Skeletal muscle satellite cell (primary cell): ENCODE results near the gene GRM5.
A peak's percentile ranks its signal among the peaks of the same experiment; 100 is the strongest.
"Not testable (repeated sequence)": the region's sequence is repeated elsewhere in the genome, so short reads cannot be mapped to it uniquely, and the experiment has no call there.

Experiments used
- H3K27me3 ChIP-seq: 2 replicates; pipeline ENCODE4 v1.7.0; 2013; ENCODE audit warnings: low read length; ENCODE audit not compliant: control insufficient read depth, insufficient read depth
- H3K36me3 ChIP-seq: 2 replicates; pipeline ENCODE4 v1.7.0; 2013; ENCODE audit warnings: mild to moderate bottlenecking, control low read depth, low read length; ENCODE audit not compliant: insufficient read depth
- H3K4me1 ChIP-seq: 2 replicates; pipeline ENCODE4 v1.7.0; 2013; ENCODE audit warnings: low read length; ENCODE audit not compliant: control insufficient read depth, insufficient read depth
- H3K4me2 ChIP-seq: 2 replicates; pipeline ENCODE4 v1.7.0; 2013; ENCODE audit warnings: mild to moderate bottlenecking, low read length
- H3K4me3 ChIP-seq: 2 replicates; pipeline ENCODE4 v1.7.0; 2013; ENCODE audit warnings: low read length
- H3K9ac ChIP-seq: 2 replicates; pipeline ENCODE4 v1.7.0; 2013; ENCODE audit warnings: mild to moderate bottlenecking, low read depth, low read length, moderate library complexity
- H3K9me3 ChIP-seq: replicated peaks from 2 replicates; pipeline ENCODE4 v1.7.0; 2013; ENCODE audit warnings: mild to moderate bottlenecking, control low read depth, low read length

The GRM5 gene

DNA sequence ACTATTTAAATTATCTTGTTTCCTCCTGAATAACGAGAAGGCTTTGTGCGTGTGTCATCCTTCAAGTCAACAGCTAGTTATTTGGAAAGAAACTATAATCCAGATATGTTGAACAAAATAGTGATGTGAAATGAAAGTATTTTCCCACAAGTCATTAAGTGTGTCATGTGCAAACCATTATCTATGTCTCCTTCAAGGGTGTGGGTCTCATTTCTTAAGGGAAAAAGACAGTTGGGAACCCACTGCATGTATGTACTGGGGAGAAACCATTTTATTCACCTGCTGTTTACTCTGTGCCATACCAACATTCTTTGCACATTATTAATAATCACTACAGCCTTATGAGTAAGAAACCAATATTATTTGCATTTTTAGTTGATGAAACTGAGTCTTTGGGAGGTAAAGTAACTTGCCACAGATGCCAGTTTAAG, 582.9 kb downstream of the GRM5 start:
- no peak overlapping the region for H3K4me2 ChIP-seq
- no peaks in the 10 kb centered on the region for H3K36me3 ChIP-seq
- H3K27me3 ChIP-seq, result no peaks in the 10 kb centered on the region
- no peaks in the 10 kb centered on the region for H3K9me3 ChIP-seq
- peaks cover 54% of the 10 kb centered on the region for H3K4me1 ChIP-seq
- no peak overlapping the region for H3K4me3 ChIP-seq
- no peak overlapping the region for H3K9ac ChIP-seq

DNA sequence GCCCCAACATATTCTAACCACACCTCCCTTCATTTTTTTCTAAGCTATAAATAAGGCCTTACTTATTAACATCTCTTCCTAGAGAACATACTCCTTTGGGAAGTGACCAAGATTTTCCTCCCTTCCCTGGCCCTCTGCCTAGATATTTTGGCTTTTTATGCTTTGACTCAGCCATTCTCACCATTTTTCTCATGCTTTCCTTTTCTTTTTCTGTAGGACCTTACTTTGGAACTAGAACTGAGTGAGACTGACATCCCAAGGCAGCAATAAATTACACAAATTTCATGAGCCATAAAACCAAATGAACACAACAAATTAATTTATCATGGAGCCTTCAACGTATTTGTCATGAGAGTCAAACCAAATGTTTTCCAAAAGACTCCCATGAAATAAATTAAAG, 585.6 kb downstream of the GRM5 start:
- Histone ChIP-seq H3K4me3 (no peak overlapping the region), H3K4me2 (peak overlapping the region; percentile 33), H3K27me3 (no peaks in the 10 kb centered on the region), H3K36me3 (no peaks in the 10 kb centered on the region), H3K9me3 (no peaks in the 10 kb centered on the region), H3K9ac (peak overlapping the region; percentile 58), H3K4me1 (peaks cover 62% of the 10 kb centered on the region)

GRCh38 chr11:88478136-88478815, 587.5 kb downstream of the GRM5 start:
- Histone ChIP-seq H3K4me3 (no peak overlapping the region), H3K36me3 (no peaks in the 10 kb centered on the region), H3K4me2 (no peak overlapping the region), H3K27me3 (no peaks in the 10 kb centered on the region), H3K9me3 (no peaks in the 10 kb centered on the region), H3K9ac (no peak overlapping the region), H3K4me1 (peaks cover 57% of the 10 kb centered on the region)

DNA sequence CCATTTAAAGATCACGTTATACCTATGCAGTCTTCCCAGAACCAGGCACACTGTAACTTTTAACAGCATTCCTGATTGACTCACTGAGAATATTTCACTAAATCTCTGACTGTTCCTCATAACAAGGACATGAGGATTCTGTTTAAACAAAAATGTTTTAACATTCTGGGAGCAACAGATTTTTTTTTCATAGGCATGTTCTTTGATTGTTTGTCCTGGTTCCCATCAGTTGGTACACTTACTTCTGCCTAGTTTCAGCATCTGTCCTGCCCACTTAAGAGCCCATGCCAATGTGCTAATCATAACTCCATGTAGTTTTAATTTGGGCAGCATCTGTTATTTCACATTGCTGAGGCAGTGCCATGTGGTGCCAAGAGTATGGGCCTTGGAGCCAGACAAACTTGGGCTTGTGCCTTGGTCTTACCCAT, 589.8 kb downstream of the GRM5 start:
- Histone ChIP-seq H3K36me3 (no peaks in the 10 kb centered on the region), H3K4me2 (no peak overlapping the region), H3K9ac (no peak overlapping the region), H3K27me3 (no peaks in the 10 kb centered on the region), H3K4me1 (peaks cover 36% of the 10 kb centered on the region), H3K9me3 (no peaks in the 10 kb centered on the region), H3K4me3 (no peak overlapping the region)

DNA sequence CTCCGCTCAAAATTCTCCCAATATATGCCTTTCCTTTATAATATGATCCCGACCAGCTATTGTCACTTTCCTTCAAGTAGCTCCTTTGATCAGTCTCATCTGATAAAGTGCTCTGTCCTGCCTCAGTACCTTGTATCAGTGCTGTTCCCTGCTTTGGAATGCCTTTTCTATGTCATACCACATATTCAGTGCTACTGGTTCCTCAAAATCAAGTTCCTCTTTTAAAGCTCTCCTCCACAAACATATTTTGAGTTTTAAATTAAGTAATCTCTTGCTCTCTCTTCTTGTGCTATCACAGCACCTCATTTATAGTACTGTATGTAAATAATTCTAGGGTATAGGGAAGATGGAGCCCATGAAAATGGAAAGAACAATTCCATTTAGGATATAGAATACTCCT, 591.1 kb downstream of the GRM5 start:
- H3K4me1 ChIP-seq, result peaks cover 23% of the 10 kb centered on the region

DNA sequence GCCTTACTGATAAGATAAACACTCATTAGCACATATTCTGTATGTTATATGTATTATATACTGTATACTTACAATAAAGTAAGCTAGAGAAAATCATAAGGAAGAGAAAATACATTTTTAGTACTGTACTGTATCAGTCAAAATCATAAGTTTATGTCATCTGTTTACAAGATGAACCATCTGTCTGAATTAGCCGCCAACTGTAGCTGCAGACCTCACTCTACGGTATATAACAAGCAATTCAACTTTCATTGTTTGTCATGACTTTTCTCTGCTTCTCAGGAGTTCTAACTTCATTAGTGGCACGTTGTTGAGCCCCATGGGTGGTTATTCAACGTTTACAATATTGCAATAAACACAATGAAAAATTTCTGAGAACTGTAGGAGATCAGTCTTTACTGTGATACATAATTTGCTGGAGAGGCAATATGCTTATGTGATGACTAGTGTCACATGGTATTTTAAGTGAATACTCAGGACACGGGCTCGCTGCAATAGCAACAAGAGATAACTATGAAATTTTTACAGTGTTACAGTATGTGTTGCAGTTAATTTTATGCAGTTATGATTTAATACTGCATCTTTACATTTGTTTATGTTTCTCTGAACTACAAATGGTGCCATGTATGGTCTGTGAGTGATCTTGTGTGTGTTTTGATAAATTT, 596.1 kb downstream of the GRM5 start:
- Histone ChIP-seq H3K9ac (no peak overlapping the region), H3K36me3 (no peaks in the 10 kb centered on the region), H3K4me2 (no peak overlapping the region), H3K9me3 (no peaks in the 10 kb centered on the region), H3K4me3 (no peak overlapping the region), H3K27me3 (no peaks in the 10 kb centered on the region), H3K4me1 (no peaks in the 10 kb centered on the region)

More for the DNA sequence above, 591.1 kb downstream of the GRM5 start:
- Histone ChIP-seq H3K36me3 (no peaks in the 10 kb centered on the region), H3K4me3 (no peak overlapping the region), H3K9me3 (no peaks in the 10 kb centered on the region), H3K27me3 (no peaks in the 10 kb centered on the region), H3K9ac (no peak overlapping the region), H3K4me2 (no peak overlapping the region)

DNA sequence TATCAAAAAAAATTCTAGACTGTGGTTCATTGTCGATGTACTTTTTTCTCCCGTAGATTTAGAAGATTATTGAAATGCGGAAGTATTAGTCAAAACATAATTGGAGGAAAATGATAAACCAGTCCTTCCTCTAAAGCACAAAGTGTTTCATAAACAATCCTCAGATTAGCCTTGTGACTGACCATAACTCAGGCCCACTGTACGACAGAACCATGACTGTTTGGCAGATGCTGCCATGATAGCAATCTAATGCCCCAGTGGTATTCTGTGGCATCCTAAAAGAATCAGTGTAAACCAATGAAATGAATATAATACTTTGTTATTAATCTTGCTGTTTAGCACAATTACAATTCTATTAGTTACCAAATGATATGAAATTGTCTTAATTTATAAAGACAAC, 601.3 kb downstream of the GRM5 start:
- H3K4me3 ChIP-seq, result no peak overlapping the region
- no peaks in the 10 kb centered on the region for H3K27me3 ChIP-seq
- H3K9ac ChIP-seq, result no peak overlapping the region
- H3K9me3 ChIP-seq, result no peaks in the 10 kb centered on the region
- H3K4me2 ChIP-seq, result no peak overlapping the region
- H3K36me3 ChIP-seq, result no peaks in the 10 kb centered on the region
- H3K4me1 ChIP-seq, result no peaks in the 10 kb centered on the region

- H3K4me1 ChIP-seq, H3K9ac ChIP-seq, H3K4me3 ChIP-seq, H3K27me3 ChIP-seq, H3K4me2 ChIP-seq, H3K9me3 ChIP-seq, H3K36me3 ChIP-seq: not testable (repeated sequence)
Observed at GRCh38 chr11:88463301-88463700, 602.5 kb downstream of the GRM5 start.

DNA sequence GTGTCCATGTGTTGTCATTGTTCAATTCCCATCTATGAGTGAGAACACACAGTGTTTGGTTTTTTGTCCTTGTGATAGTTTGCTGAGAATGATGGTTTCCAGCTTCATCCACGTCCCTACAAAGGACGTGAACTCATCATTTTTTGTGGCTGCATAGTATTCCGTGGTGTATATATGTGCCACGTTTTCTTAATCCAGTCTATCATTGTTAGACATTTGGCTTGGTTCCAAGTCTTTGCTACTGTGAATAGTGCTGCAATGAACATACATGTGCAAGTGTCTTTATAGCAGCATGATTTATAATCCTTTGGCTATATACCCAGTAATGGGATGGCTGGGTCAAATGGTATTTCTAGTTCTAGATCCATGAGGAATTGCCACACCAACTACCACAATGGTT, 607.7 kb downstream of the GRM5 start:
- not testable (repeated sequence) for H3K9me3 ChIP-seq, H3K4me2 ChIP-seq

DNA sequence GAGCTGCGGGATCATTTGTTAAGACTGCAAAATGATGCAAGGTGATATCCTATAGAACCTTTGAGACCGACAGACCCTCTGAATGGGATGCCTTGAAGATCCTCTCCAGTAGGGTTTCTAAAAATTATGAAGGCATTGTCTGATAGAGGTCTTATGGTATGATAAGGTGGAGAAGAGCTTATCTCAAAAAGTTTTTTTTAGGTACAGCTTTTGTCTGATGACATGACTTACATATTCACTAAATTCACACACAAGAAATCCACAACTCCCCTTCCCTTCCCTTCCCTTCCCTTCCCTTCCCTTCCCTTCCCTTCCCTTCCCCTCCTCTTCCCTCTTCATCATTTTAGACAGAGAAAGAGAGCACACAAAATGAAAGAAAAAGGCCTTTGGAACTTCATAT, 609.8 kb downstream of the GRM5 start:
- H3K9me3 ChIP-seq, result no peaks in the 10 kb centered on the region

More for the DNA sequence above, 607.7 kb downstream of the GRM5 start:
- not testable (repeated sequence) for H3K9ac ChIP-seq, H3K36me3 ChIP-seq, H3K27me3 ChIP-seq, H3K4me1 ChIP-seq, H3K4me3 ChIP-seq

DNA sequence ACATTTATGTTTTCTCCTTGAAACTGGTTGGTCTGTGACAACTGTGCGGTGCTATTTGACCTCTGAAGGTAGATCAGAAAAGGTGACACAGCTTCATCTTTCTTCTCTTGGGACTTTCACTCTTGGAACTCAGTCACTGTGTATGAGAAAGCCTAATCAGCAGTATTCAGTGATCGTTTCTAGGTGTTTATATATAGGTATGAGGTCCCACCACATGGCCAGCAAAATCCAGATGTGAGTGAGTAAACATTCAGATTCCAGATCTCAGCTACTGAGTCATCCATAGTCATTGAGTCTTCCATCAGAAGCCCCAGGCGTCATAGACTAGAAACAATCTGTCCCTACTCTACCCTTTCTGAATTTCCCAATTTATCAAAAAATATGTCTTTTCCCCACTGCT, 610.9 kb downstream of the GRM5 start:
- H3K36me3 ChIP-seq, result no peaks in the 10 kb centered on the region
- H3K4me2 ChIP-seq, result no peak overlapping the region
- H3K4me3 ChIP-seq, result no peak overlapping the region
- no peaks in the 10 kb centered on the region for H3K4me1 ChIP-seq
- H3K9me3 ChIP-seq, result no peaks in the 10 kb centered on the region
- no peak overlapping the region for H3K9ac ChIP-seq
- no peaks in the 10 kb centered on the region for H3K27me3 ChIP-seq

More for the DNA sequence above, 609.8 kb downstream of the GRM5 start:
- Histone ChIP-seq H3K9ac (no peak overlapping the region), H3K4me1 (no peaks in the 10 kb centered on the region), H3K4me3 (no peak overlapping the region), H3K36me3 (no peaks in the 10 kb centered on the region), H3K27me3 (no peaks in the 10 kb centered on the region), H3K4me2 (no peak overlapping the region)
